H1 (cell line): Measurements from ENCODE around the gene FANK1. TPM values are rescaled to one million over a fixed set of nuclear protein-coding genes. Genes with fewer than 3 reads are reported as not detected.

Experiments used
- CTCF ChIA-PET: fragments of 300-600 bp; sonication (Branson Sonifier 250); formaldehyde crosslinking; loops from one replicate; lab custom pipeline; 2021; ENCODE audit not compliant: partially characterized antibody; lab: Charles Lee
- POLR2A ChIA-PET: fragments of 300-600 bp; sonication (Branson Sonifier 250); formaldehyde crosslinking; loops from one replicate; lab custom pipeline; 2021; ENCODE audit warnings: inconsistent platforms; ENCODE audit not compliant: partially characterized antibody; lab: Charles Lee
- DNase-seq, 2 experiments: peaks; one replicate each; pipeline versions ENCODE4 v3.0.0 to v3.0.0-alpha.2; 2010 to 2022; ENCODE audit warnings: low spot score in 2 of 2, low read depth in 1 of 2, mixed read lengths in 1 of 2
- FAIRE-seq: peaks from 2 replicates; lab custom pipeline; 2011; peaks lifted over from hg19 to GRCh38; lab: Jason Lieb, UNC
- H2AFZ ChIP-seq: 2 replicates; pipeline ENCODE4 v1.8.1; 2012; ENCODE audit warnings: low read length, inconsistent platforms
- H2AK5ac ChIP-seq: 2 replicates; pipeline ENCODE4 v1.6.1; 2013; ENCODE audit warnings: low read depth, low read length
- H2BK120ac ChIP-seq: replicated peaks from 2 replicates; pipeline ENCODE3; 2013; ENCODE audit warnings: low read depth, low read length, inconsistent platforms
- H2BK12ac ChIP-seq: 2 replicates; pipeline ENCODE4 v1.6.1; 2013; ENCODE audit warnings: low read depth, low read length
- H2BK15ac ChIP-seq: 2 replicates; pipeline ENCODE4 v1.6.1; 2013; ENCODE audit warnings: low read length
- H2BK20ac ChIP-seq: 2 replicates; pipeline ENCODE4 v1.6.1; 2013; ENCODE audit warnings: low read length
- H2BK5ac ChIP-seq: 2 replicates; pipeline ENCODE4 v1.6.1; 2013; ENCODE audit warnings: low read depth, low read length
- H3K14ac ChIP-seq: 2 replicates; pipeline ENCODE4 v1.6.1; 2013; ENCODE audit warnings: inconsistent platforms; ENCODE audit not compliant: insufficient read length
- H3K18ac ChIP-seq: 2 replicates; pipeline ENCODE4 v1.6.1; 2013; ENCODE audit warnings: low read length; ENCODE audit errors: extremely low read depth
- H3K23ac ChIP-seq: 2 replicates; pipeline ENCODE4 v1.6.1; 2013; ENCODE audit warnings: inconsistent platforms; ENCODE audit not compliant: insufficient read length
- H3K23me2 ChIP-seq: 2 replicates; pipeline ENCODE4 v1.6.1; 2013; ENCODE audit warnings: low read depth, low read length
- H3K27ac ChIP-seq: 2 replicates; pipeline ENCODE4 v1.6.1; 2011; ENCODE audit warnings: low read depth, low read length, inconsistent platforms
- H3K27me3 ChIP-seq, 4 experiments: replicated peaks in 1 of 4; 1 replicate in 1 of 4; 2 replicates in 3 of 4; pipeline versions ENCODE4 v1.6.1 to v1.8.1; 2011 to 2013; ENCODE audit warnings: low read length in 3 of 4, mild to moderate bottlenecking in 3 of 4, inconsistent platforms in 2 of 4, mixed read lengths in 2 of 4, moderate library complexity in 1 of 4; ENCODE audit not compliant: control insufficient read depth in 3 of 4, insufficient read depth in 3 of 4; ENCODE audit errors: extremely low read depth in 1 of 4
- H3K36me3 ChIP-seq, 4 experiments: 2 replicates each; pipeline versions ENCODE4 v1.6.1 to v1.8.1; 2011 to 2013; ENCODE audit warnings: mild to moderate bottlenecking in 4 of 4, low read length in 3 of 4, moderate library complexity in 2 of 4, control low read depth in 1 of 4, inconsistent platforms in 1 of 4; ENCODE audit not compliant: insufficient read depth in 4 of 4, control insufficient read depth in 2 of 4
- H3K4ac ChIP-seq: replicated peaks from 2 replicates; pipeline ENCODE3; 2013; ENCODE audit warnings: low read length, low read depth, mixed read lengths, inconsistent platforms; ENCODE audit not compliant: insufficient read length
- H3K4me1 ChIP-seq, 4 experiments: replicated peaks in 1 of 4; 1 replicate in 1 of 4; 2 replicates in 3 of 4; pipeline versions ENCODE4 v1.6.1 to v1.8.1; 2011 to 2013; ENCODE audit warnings: low read length in 3 of 4, inconsistent platforms in 2 of 4, mixed read lengths in 1 of 4; ENCODE audit not compliant: insufficient read depth in 4 of 4, control insufficient read depth in 3 of 4
- H3K4me2 ChIP-seq, 2 experiments: 2 replicates each; pipeline versions ENCODE4 v1.6.1 to v1.8.1; 2011 to 2013; ENCODE audit warnings: low read depth in 2 of 2, low read length in 2 of 2, control low read depth in 1 of 2, inconsistent platforms in 1 of 2, mild to moderate bottlenecking in 1 of 2; ENCODE audit not compliant: insufficient read depth in 1 of 2
- H3K4me3 ChIP-seq, 4 experiments: fragments of 200-600, 300-600 bp in 1 of 4; sonication (generic), shearing (Covaris generic), sonication (Bioruptor Twin) in 1 of 4; 2 replicates each; pipeline versions ENCODE4 v1.5.1 to v1.8.1; 2011 to 2016; ENCODE audit warnings: low read length in 4 of 4, low read depth in 3 of 4, control low read depth in 2 of 4, inconsistent platforms in 2 of 4, mild to moderate bottlenecking in 2 of 4, mixed read lengths in 1 of 4, moderate library complexity in 1 of 4; ENCODE audit not compliant: insufficient read depth in 2 of 4; ENCODE audit errors: extremely low read depth in 1 of 4
- H3K56ac ChIP-seq: replicated peaks from 2 replicates; pipeline ENCODE3; 2013; ENCODE audit warnings: low read depth, mild to moderate bottlenecking, mixed read lengths, low read length, inconsistent platforms; ENCODE audit not compliant: insufficient read length
- H3K79me1 ChIP-seq: 2 replicates; pipeline ENCODE4 v1.6.1; 2013; ENCODE audit warnings: low read depth, low read length, control low read depth
- H3K79me2 ChIP-seq, 2 experiments: 2 replicates each; pipeline versions ENCODE4 v1.6.1 to v1.8.1; 2012 to 2013; ENCODE audit warnings: low read length in 2 of 2, mild to moderate bottlenecking in 2 of 2, inconsistent platforms in 1 of 2; ENCODE audit not compliant: insufficient read depth in 2 of 2, control insufficient read depth in 1 of 2
- H3K9ac ChIP-seq, 4 experiments: replicated peaks in 1 of 4; 1 replicate in 1 of 4; 2 replicates in 3 of 4; pipeline versions ENCODE4 v1.6.1 to v1.8.1; 2011 to 2013; ENCODE audit warnings: low read depth in 3 of 4, low read length in 3 of 4, control low read depth in 2 of 4, mild to moderate bottlenecking in 2 of 4, moderate library complexity in 2 of 4, inconsistent platforms in 1 of 4; ENCODE audit errors: extremely low read depth in 1 of 4
- H3K9me3 ChIP-seq, 2 experiments: 2 replicates each; pipeline versions ENCODE4 v1.6.1 to v1.8.1; 2012 to 2013; ENCODE audit warnings: mild to moderate bottlenecking in 2 of 2, moderate library complexity in 2 of 2, control low read depth in 1 of 2, inconsistent platforms in 1 of 2, low read depth in 1 of 2, low read length in 1 of 2, mixed read lengths in 1 of 2; ENCODE audit not compliant: insufficient read depth in 2 of 2
- H4K20me1 ChIP-seq, 2 experiments: replicated peaks in 1 of 2; 2 replicates each; pipeline versions ENCODE3 to v1.8.1; 2011 to 2013; ENCODE audit warnings: inconsistent platforms in 2 of 2, low read length in 2 of 2, mild to moderate bottlenecking in 1 of 2; ENCODE audit not compliant: insufficient read depth in 2 of 2, control insufficient read depth in 1 of 2
- H4K5ac ChIP-seq: 2 replicates; pipeline ENCODE4 v1.6.1; 2013; ENCODE audit warnings: low read length, low read depth, mixed read lengths, inconsistent platforms; ENCODE audit not compliant: insufficient read length
- H4K8ac ChIP-seq: 2 replicates; pipeline ENCODE4 v1.8.0; 2013; ENCODE audit warnings: mild to moderate bottlenecking, moderate library complexity, low read length, inconsistent platforms; ENCODE audit not compliant: insufficient read depth; ENCODE audit errors: extremely low read depth
- H4K91ac ChIP-seq: replicated peaks from 2 replicates; pipeline ENCODE3; 2013; ENCODE audit warnings: low read length, mixed read lengths, inconsistent platforms; ENCODE audit not compliant: insufficient read length
- RBBP5 ChIP-seq: IDR thresholded peaks from 2 replicates; pipeline ENCODE4 v1.7.1; 2012; ENCODE audit warnings: low read depth, mild to moderate bottlenecking, inconsistent platforms, low read length, moderate library complexity, borderline replicate concordance
- SAP30 ChIP-seq: fragments of 300-600 bp; sonication (generic); IDR thresholded peaks from 2 replicates; pipeline ENCODE4 v1.7.1; 2012; ENCODE audit warnings: low read length, moderate library complexity, mild to moderate bottlenecking, inconsistent platforms; ENCODE audit not compliant: insufficient read depth, insufficient replicate concordance
- SRF ChIP-seq: IDR thresholded peaks from 2 replicates; pipeline ENCODE4 v1.6.1; 2011; ENCODE audit warnings: mild to moderate bottlenecking, low read depth, low read length, moderate library complexity
- WGBS, 2 experiments: shearing (Covaris generic) in 1 of 2; methylation state at CpG; one replicate each; pipeline versions ENCODE4 v1.1.6 to v1.1.7; 2013 to 2015; ENCODE audit warnings: low lambda C conversion rate in 2 of 2, mixed read lengths in 2 of 2, inconsistent platforms in 1 of 2, low coverage in 1 of 2, missing lambda C conversion rate in 1 of 2; ENCODE audit not compliant: insufficient replicate concordance in 2 of 2, insufficient coverage in 1 of 2, insufficient read length in 1 of 2; ENCODE audit errors: extremely low coverage in 1 of 2, missing lambda C conversion rate in 1 of 2; 5-methylcytosine and 5-hydroxymethylcytosine counted together
- polyA plus RNA-seq, 7 experiments: library from polyadenylated mRNA; depleted of rRNA in 3 of 7; stranded (reverse) in 5 of 7; unstranded in 2 of 7; fragments of >200 nt in 5 of 7; fragments of 200-250 nt in 2 of 7; gene quantifications; 1 replicate in 5 of 7; 2 replicates in 1 of 7; 4 replicates in 1 of 7; pipeline versions ENCODE4 v1.2.1 to v1.2.3, GENCODE V29; 2011 to 2013; ENCODE audit warnings: missing spikeins in 2 of 7, mixed read lengths in 2 of 7
- small RNA-seq: library from polyadenylated mRNA; stranded (forward); fragments of <200 nt; extraction: miRNeasy Mini kit (QIAGEN cat#:217004); gene quantifications from one replicate; pipeline ENCODE3, GENCODE V24; 2013; ENCODE audit not compliant: insufficient read depth
- total RNA-seq: library from RNA; stranded (reverse); fragmentation: NEBNext Ultra II Directional; extraction: Animal tissue kit (Norgen Biotek cat#: 25700); gene quantifications from 2 replicates; pipeline ENCODE4 v1.2.1, GENCODE V29; 2021

The FANK1 gene
- total and polyA plus RNA-seq, 2 of the 8 experiments (the other 6 are each of a cell fraction or from before 2014, with no cell fraction given), result 1.2 TPM; not detected in 1

DNA sequence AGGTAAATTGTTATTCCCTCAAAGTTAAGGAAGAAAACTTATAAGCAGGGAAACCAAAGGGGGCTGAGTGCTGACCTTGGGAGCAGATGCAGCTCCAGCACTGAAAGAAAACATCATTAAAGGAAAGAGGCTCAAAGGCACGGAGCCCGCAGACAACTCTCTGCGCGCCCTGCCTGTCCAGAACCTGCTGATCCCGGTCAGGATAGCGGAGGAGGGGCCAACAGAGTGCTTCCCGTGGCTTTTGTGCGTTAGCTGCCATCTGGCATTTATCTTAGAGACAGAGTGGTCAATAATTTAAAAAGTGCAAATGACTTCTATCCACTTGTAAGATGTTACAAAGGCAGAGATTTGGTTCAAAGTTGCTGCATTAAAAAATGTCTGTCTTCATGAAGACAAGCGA lies 162.1 kb downstream of the FANK1 start:
- H2BK12ac ChIP-seq, result no peak overlapping the region
- no peak overlapping the region for H4K5ac ChIP-seq
- H3K27ac ChIP-seq, result no peak overlapping the region
- DNase-seq (peak in 1 of 2 experiments; percentile 38), FAIRE-seq (no peak)
- H4K8ac ChIP-seq, result no peak overlapping the region
- H2AFZ ChIP-seq, result no peak overlapping the region
- H3K23me2 ChIP-seq, result no peaks in the 10 kb centered on the region
- no peak overlapping the region for H4K91ac ChIP-seq
- no peaks in the 10 kb centered on the region for H3K79me1 ChIP-seq
- peaks cover 0 to 2% (median 0%) of the 10 kb centered on the region in 4 experiments; a peak in 2 of 7 replicates for H3K4me1 ChIP-seq
- no peak overlapping the region for H3K18ac ChIP-seq
- ChIA-PET POLR2A (no interaction called here), CTCF (interaction anchor here (1.1 kb wide), 1 partner anchor 12 kb away, joined by 3 read pairs; no protein-coding TSS in a partner anchor)
- no peak overlapping the region for H2BK5ac ChIP-seq
- H4K20me1 ChIP-seq, result no peaks in the 10 kb centered on the region
- H3K79me2 ChIP-seq, result no peaks in the 10 kb centered on the region
- H3K9me3 ChIP-seq, result no peaks in the 10 kb centered on the region
- H3K14ac ChIP-seq, result no peak overlapping the region
- no peak overlapping the region for H3K23ac ChIP-seq
- H3K9ac ChIP-seq, result no peak overlapping the region
- H2BK15ac ChIP-seq, result no peak overlapping the region
- H3K56ac ChIP-seq, result no peak overlapping the region
- H3K4ac ChIP-seq, result no peak overlapping the region
- H2BK120ac ChIP-seq, result no peak overlapping the region
- no peak for TF ChIP-seq SRF
- no peak for TF ChIP-seq RBBP5
- TF ChIP-seq SAP30, result no peak
- TF ChIP-seq, all 59 proteins: peak for 0
- Histone ChIP-seq H2BK20ac (no peak overlapping the region), H3K4me3 (no peak overlapping the region), H3K27me3 (no peaks in the 10 kb centered on the region), H3K4me2 (no peak overlapping the region), H3K36me3 (no peaks in the 10 kb centered on the region), H2AK5ac (no peak overlapping the region)
- 85% methylated on average over 9 of the region's 9 CpGs; no CpG with 5 or more reads in 1 of the 2 experiments for WGBS, 2 experiments

Small RNA genes lying within 50 kb of the gene (small RNA-seq; reads per million reads assigned to genes)
- not detected for gene GNG10P1
- not detected for gene RF00017
- not detected for gene RNU2-42P

Other genes with a start within 250 kb of the FANK1 start
- gene TEX36, start 213.4 kb upstream of the FANK1 start, total RNA-seq, result not detected in 2 replicates
- gene TEX36, start 213.4 kb upstream of the FANK1 start, polyA plus RNA-seq (2011; rRNA removed), result not detected in 2 replicates
- 35.7 and 37.8 TPM in 2 replicates for gene EDRF1, start 176.9 kb upstream of the FANK1 start, total RNA-seq
- gene EDRF1, start 176.9 kb upstream of the FANK1 start, polyA plus RNA-seq (2011; rRNA removed), result 13.0 and 19.9 TPM in 2 replicates
- not detected in 2 replicates for gene MMP21, start 120.7 kb upstream of the FANK1 start, total RNA-seq
- 0.05 TPM in 1 of 2 replicates, not detected in the other for gene MMP21, start 120.7 kb upstream of the FANK1 start, polyA plus RNA-seq (2011; rRNA removed)
- 43.3 and 45.6 TPM in 2 replicates for gene UROS, start 73.3 kb upstream of the FANK1 start, total RNA-seq
- 58.0 and 62.6 TPM in 2 replicates for gene UROS, start 73.3 kb upstream of the FANK1 start, polyA plus RNA-seq (2011; rRNA removed)
- 118 and 120 TPM in 2 replicates for gene BCCIP, start 73.0 kb upstream of the FANK1 start, total RNA-seq
- gene BCCIP, start 73.0 kb upstream of the FANK1 start, polyA plus RNA-seq (2011; rRNA removed), result 16.6 and 33.9 TPM in 2 replicates
- gene DHX32, start 15.3 kb upstream of the FANK1 start, total RNA-seq, result 15.6 and 15.8 TPM in 2 replicates
- gene DHX32, start 15.3 kb upstream of the FANK1 start, polyA plus RNA-seq (2011; rRNA removed), result 7.0 and 12.4 TPM in 2 replicates